T-cell (primary cell): Measurements from ENCODE around the gene GPR3. TPM values are rescaled to one million over a fixed set of nuclear protein-coding genes. Genes with fewer than 3 reads are reported as not detected.
A peak's percentile ranks its signal among the peaks of the same experiment; 100 is the strongest.
"Not testable (repeated sequence)": the region's sequence is repeated elsewhere in the genome, so short reads cannot be mapped to it uniquely, and the experiment has no call there.

ENCODE experiments used
- ATAC-seq, 4 experiments: fragments of 200-7000 bp in 3 of 4; fragments of 150-1000 bp in 1 of 4; cut with Tn5 transposase; replicated peaks in 1 of 4; 1 replicate in 3 of 4; 2 replicates in 1 of 4; pipeline ENCODE4 v1.10.0; 2021; ENCODE audit warnings: moderate library complexity in 3 of 4, mild to moderate bottlenecking in 2 of 4, moderate number of reproducible peaks in 1 of 4
- CTCF ChIA-PET, 2 donors: fragments of 300-600 bp; sonication (Branson Sonifier 250); formaldehyde crosslinking; loops; one replicate each; lab custom pipeline; 2022; ENCODE audit warnings: antibody characterized with exemption in 2 of 2; lab: Charles Lee
- POLR2A ChIA-PET, 2 donors: fragments of 300-600 bp; sonication (Branson Sonifier 250); formaldehyde crosslinking; loops; one replicate each; lab custom pipeline; 2022; ENCODE audit warnings: antibody characterized with exemption in 2 of 2; lab: Charles Lee
- DNase-seq, 35 experiments: peaks; one replicate each; pipeline versions ENCODE4 v3.0.0 to v3.0.0-alpha.2; 2013 to 2023
- H3K27ac ChIP-seq: one replicate; pipeline ENCODE4 v1.5.1; 2013; ENCODE audit warnings: low read length
- H3K27me3 ChIP-seq, 2 experiments: replicated peaks in 1 of 2; 1 replicate in 1 of 2; 2 replicates in 1 of 2; pipeline versions ENCODE4 v1.6.1 to v1.7.0; 2013; ENCODE audit warnings: low read length in 1 of 2, mixed read lengths in 1 of 2; ENCODE audit not compliant: control insufficient read depth in 2 of 2, insufficient read depth in 2 of 2; ENCODE audit errors: extremely low read depth in 1 of 2
- H3K36me3 ChIP-seq, 2 donors: 1 replicate in 1 of 2; 2 replicates in 1 of 2; pipeline versions ENCODE4 v1.6.1 to v1.7.0; 2013; ENCODE audit warnings: low read length in 1 of 2; ENCODE audit not compliant: control insufficient read depth in 2 of 2, insufficient read depth in 1 of 2; ENCODE audit errors: extremely low read depth in 1 of 2
- H3K4me1 ChIP-seq, 2 experiments: 1 replicate in 1 of 2; 2 replicates in 1 of 2; pipeline versions ENCODE4 v1.6.1 to v1.7.0; 2013; ENCODE audit warnings: low read length in 2 of 2, mixed read lengths in 1 of 2; ENCODE audit not compliant: insufficient read depth in 2 of 2, control insufficient read depth in 1 of 2; ENCODE audit errors: extremely low read depth in 1 of 2
- H3K4me3 ChIP-seq, 2 donors: 1 replicate in 1 of 2; 2 replicates in 1 of 2; pipeline versions ENCODE4 v1.5.1 to v1.7.0; 2013; ENCODE audit warnings: mild to moderate bottlenecking in 2 of 2, low read length in 1 of 2, moderate library complexity in 1 of 2; ENCODE audit not compliant: control insufficient read depth in 1 of 2; ENCODE audit errors: extremely low read depth in 1 of 2
- H3K9me3 ChIP-seq: 2 replicates; pipeline ENCODE4 v1.7.0; 2013
- H3K27ac Mint-ChIP-seq, 2 donors: one replicate each; pipeline ENCODE4 v1.8.0; 2020 to 2021; ENCODE audit warnings: mild to moderate bottlenecking in 2 of 2, mixed read lengths in 2 of 2
- H3K27me3 Mint-ChIP-seq, 2 donors: one replicate each; pipeline ENCODE4 v1.8.0; 2021 to 2022; ENCODE audit warnings: mixed read lengths in 2 of 2
- H3K36me3 Mint-ChIP-seq: one replicate; pipeline ENCODE4 v1.8.0; 2021; ENCODE audit warnings: mixed read lengths
- H3K4me1 Mint-ChIP-seq, 3 donors: one replicate each; pipeline ENCODE4 v1.8.0; 2020 to 2022; ENCODE audit warnings: mixed read lengths in 3 of 3, mild to moderate bottlenecking in 1 of 3
- H3K4me3 Mint-ChIP-seq, 3 donors: one replicate each; pipeline ENCODE4 v1.8.0; 2020 to 2022; ENCODE audit warnings: mild to moderate bottlenecking in 3 of 3, mixed read lengths in 3 of 3, moderate library complexity in 3 of 3
- H3K9me3 Mint-ChIP-seq, 3 donors: one replicate each; pipeline ENCODE4 v1.8.0; 2020 to 2022; ENCODE audit warnings: mixed read lengths in 3 of 3
- WGBS: methylation state at CpG from one replicate; pipeline ENCODE4 v1.1.5; 2013; ENCODE audit warnings: missing lambda C conversion rate; ENCODE audit not compliant: insufficient coverage; 5-methylcytosine and 5-hydroxymethylcytosine counted together
- total RNA-seq, 35 experiments: library from RNA in 6 of 35; stranded (reverse) in 6 of 35; fragments of 120-200 nt in 1 of 35; gene quantifications; one replicate each; pipeline versions ENCODE4 v1.2.1 to v1.2.4 and lab custom pipeline; 2013 to 2026

Gene GPR3
- total RNA-seq, 5 donors from 2014 or later (not counting 1 experiment from before 2014, with no cell fraction given): 0.21 to 0.35 TPM; not detected in 3

DNA sequence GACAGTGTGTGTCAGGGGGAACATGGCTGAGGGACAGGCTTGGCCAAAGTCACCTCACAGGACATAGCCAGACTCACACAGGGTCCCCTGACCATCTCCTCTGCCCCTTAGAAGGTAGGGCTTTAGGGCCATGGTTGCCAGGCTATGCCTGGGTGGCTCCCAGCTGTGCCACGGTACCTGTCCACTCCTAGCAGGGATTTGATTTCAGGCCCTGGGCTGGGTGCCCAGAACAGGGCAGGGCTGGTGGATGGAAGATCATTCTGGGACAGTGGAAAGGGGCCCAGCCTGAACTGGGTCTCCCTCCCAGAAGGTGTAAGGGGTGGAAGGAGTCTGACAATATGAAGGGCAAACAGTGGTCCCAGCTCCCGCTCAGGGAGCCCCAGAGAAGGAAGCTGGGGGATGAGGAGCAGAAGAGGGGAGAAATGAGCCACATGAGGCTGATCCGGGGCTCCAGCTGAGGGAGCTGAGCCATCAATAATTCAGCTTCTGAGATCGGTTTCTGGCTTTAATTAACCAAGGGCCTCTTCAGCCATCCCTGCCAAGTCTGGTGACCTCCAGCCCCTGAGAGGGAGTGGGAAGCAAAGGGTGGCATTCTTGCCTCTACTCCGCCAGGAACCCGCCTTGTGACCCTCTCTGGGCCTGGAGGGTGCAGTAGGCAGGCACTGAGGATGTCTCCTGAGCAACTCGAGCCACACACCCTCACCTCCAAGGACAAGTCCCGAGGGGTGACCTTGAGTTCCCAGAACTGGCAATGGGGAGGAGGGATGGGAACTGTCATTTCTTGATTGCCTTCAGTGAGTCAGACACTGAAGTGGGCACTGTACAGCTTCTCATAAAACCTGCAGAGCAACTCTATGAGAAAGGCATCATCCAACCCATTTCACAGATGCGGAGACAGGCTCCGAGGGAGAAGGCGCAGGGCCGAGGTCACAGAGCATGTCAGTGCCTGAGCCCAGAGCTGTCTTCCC is 11.4 kb upstream of the GPR3 start:
- H3K9me3 Mint-ChIP-seq: no peaks in the 10 kb centered on the region
- Histone ChIP-seq H3K4me1 (peaks cover 0 to 2% of the 10 kb centered on the region in 2 experiments), H3K36me3 (no peaks in the 10 kb centered on the region), H3K27me3 (peaks cover 0 to 16% of the 10 kb centered on the region in 2 experiments), H3K27ac (no peak overlapping the region), H3K9me3 (no peaks in the 10 kb centered on the region), H3K4me3 (no peak overlapping the region)
- H3K4me1 Mint-ChIP-seq: peaks cover 0 to 7% (median 0%) of the 10 kb centered on the region in 3 donors
- DNase-seq (no peak), ATAC-seq (no peak)
- CTCF ChIA-PET: interaction anchor here in 1 of 2 donors (0.5 to 0.6 kb wide), 2 partner anchors 8 to 80 kb away, joined by 3 read pairs; no protein-coding TSS in a partner anchor
- POLR2A ChIA-PET: no interaction called here
- no peaks in the 10 kb centered on the region for H3K36me3 Mint-ChIP-seq
- no peaks in the 10 kb centered on the region for H3K27me3 Mint-ChIP-seq
- 81% methylated on average over 4 of the region's 12 CpGs for WGBS
- H3K4me3 Mint-ChIP-seq: no peak overlapping the region
- no peak overlapping the region for H3K27ac Mint-ChIP-seq

GRCh38 chr1:27381969-27382762 is 10.3 kb upstream of the GPR3 start:
- WGBS: 74% methylated on average over 3 of the region's 18 CpGs
- Mint-ChIP-seq H3K36me3 (no peaks in the 10 kb centered on the region), H3K4me1 (peaks cover 0 to 7% (median 0%) of the 10 kb centered on the region in 3 donors), H3K27me3 (no peaks in the 10 kb centered on the region), H3K27ac (no peak overlapping the region), H3K4me3 (no peak overlapping the region), H3K9me3 (no peaks in the 10 kb centered on the region)
- Histone ChIP-seq H3K27ac (no peak overlapping the region), H3K4me3 (no peak overlapping the region), H3K27me3 (peaks cover 0 to 16% of the 10 kb centered on the region in 2 experiments), H3K9me3 (no peaks in the 10 kb centered on the region), H3K4me1 (peaks cover 0 to 2% of the 10 kb centered on the region in 2 experiments), H3K36me3 (no peaks in the 10 kb centered on the region)
- DNase-seq (no peak), ATAC-seq (no peak)
- ChIA-PET CTCF (interaction anchor here (0.7 to 1.4 kb wide), 2 partner anchors 75 to 80 kb away, joined by 4 read pairs; no protein-coding TSS in a partner anchor), POLR2A (no interaction called here)

DNA sequence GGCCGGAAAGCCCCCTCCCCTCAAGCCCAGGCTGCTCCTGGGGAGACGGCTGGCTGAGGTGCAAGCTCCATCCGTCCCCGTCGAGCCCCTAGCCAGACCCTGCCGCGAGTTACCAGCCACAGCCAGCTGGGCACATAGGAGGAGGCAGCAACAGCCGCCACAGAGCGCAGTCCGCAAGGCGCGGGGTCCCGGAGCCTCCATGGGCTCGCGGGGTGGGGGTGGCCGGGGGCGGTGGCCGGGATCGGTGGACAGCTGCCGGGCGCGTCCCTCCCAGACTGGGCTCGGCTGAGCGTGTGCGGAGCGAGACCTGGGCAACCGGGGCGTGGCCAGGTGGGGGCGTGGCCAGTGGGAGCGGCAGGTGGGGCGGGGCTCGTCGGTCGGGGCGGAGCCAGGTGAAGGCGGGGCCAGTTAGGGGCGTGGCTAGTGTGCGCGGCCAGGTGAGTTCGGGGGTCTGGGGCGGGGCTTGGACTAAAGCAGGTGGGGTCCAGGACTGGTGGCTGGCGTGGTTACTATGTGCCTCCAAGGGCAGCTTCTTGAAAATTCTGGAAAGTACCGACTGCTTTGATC is 9.3 kb upstream of the GPR3 start, which contains the start of gene CD164L2:
CD164L2 (minus strand) TSS at position 295 of the 567 bp plus-strand sequence; CDS start at position 201, 94 bp downstream.
- Mint-ChIP-seq H3K9me3 (no peaks in the 10 kb centered on the region), H3K27ac (no peak within 1 kb of the TSS), H3K27me3 (no peaks in the 10 kb centered on the region), H3K36me3 (no peaks in the 10 kb centered on the region), H3K4me3 (no peak within 1 kb of the TSS), H3K4me1 (peaks cover 0 to 7% (median 0%) of the 10 kb centered on the region in 3 donors)
- peak in 18 of 35 experiments; percentile 24 to 64 (median 49) for DNase-seq
- no peak within 1 kb of the TSS for H3K4me3 ChIP-seq
- peak; percentile 46 to 88 (median 55) for ATAC-seq
- POLR2A ChIA-PET: no interaction called here
- WGBS: 31% methylated on average over 43 of the region's 43 CpGs
- no peaks in the 10 kb centered on the region for H3K9me3 ChIP-seq
- peaks cover 0 to 2% of the 10 kb centered on the region in 2 experiments for H3K4me1 ChIP-seq
- H3K27me3 ChIP-seq: peaks cover 0 to 16% of the 10 kb centered on the region in 2 experiments
- H3K36me3 ChIP-seq: no peaks in the 10 kb centered on the region
- CTCF ChIA-PET: interaction anchor here (0.7 to 1.4 kb wide), 2 partner anchors 76 to 81 kb away, joined by 4 read pairs; no protein-coding TSS in a partner anchor
- H3K27ac ChIP-seq: no peak within 1 kb of the TSS

- POLR2A ChIA-PET: interaction anchor here in 1 of 2 donors (0.6 kb wide), 1 partner anchor 150 kb away, joined by 3 read pairs; no protein-coding TSS in a partner anchor
- Histone ChIP-seq H3K4me1 (peaks cover 0 to 2% of the 10 kb centered on the region in 2 experiments), H3K9me3 (no peaks in the 10 kb centered on the region), H3K27me3 (peaks cover 0 to 16% of the 10 kb centered on the region in 2 experiments), H3K36me3 (no peaks in the 10 kb centered on the region), H3K4me3 (no peak overlapping the region), H3K27ac (no peak overlapping the region)
- ATAC-seq: no peak
- peaks cover 0 to 8% (median 3%) of the 10 kb centered on the region in 3 donors for H3K4me1 Mint-ChIP-seq
- H3K4me3 Mint-ChIP-seq: no peak overlapping the region
- H3K27me3 Mint-ChIP-seq: no peaks in the 10 kb centered on the region
- no peaks in the 10 kb centered on the region for H3K9me3 Mint-ChIP-seq
- no peak overlapping the region for H3K27ac Mint-ChIP-seq
- no peaks in the 10 kb centered on the region for H3K36me3 Mint-ChIP-seq
- no peak for DNase-seq
- WGBS: 91% methylated on average over 13 of the region's 13 CpGs
- CTCF ChIA-PET: interaction anchor here (0.7 to 1.0 kb wide), 2 partner anchors 26 to 87 kb away, joined by 3 read pairs; no protein-coding TSS in a partner anchor
These were observed 8.8 kb upstream of the GPR3 start for GRCh38 chr1:27383661-27384060.

GRCh38 chr1:27384797-27385196 is 7.6 kb upstream of the GPR3 start:
- not testable (repeated sequence) for H3K4me1 ChIP-seq, H3K36me3 ChIP-seq, ATAC-seq, H3K27me3 Mint-ChIP-seq, H3K36me3 Mint-ChIP-seq, H3K9me3 ChIP-seq, H3K4me3 Mint-ChIP-seq, H3K4me1 Mint-ChIP-seq, H3K4me3 ChIP-seq, H3K27ac ChIP-seq, H3K9me3 Mint-ChIP-seq, H3K27ac Mint-ChIP-seq, DNase-seq
- peaks cover 0 to 16% of the 10 kb centered on the region in 2 experiments for H3K27me3 ChIP-seq
- no CpG with 5 or more reads among the region's 3 CpGs for WGBS
- ChIA-PET CTCF (interaction anchor here (0.7 to 0.8 kb wide), 2 partner anchors 14 to 71 kb away, joined by 3 to 4 read pairs; no protein-coding TSS in a partner anchor), POLR2A (interaction anchor here in 1 of 2 donors (0.6 kb wide), 1 partner anchor 92 kb away, joined by 7 read pairs; no protein-coding TSS in a partner anchor)
